Neural cell (in vitro differentiated cells): ENCODE results near the gene MYOCD.

Source experiments
- EP300 ChIP-seq: fragments of 450-650 bp; conservative IDR thresholded peaks from 2 replicates; pipeline ENCODE4 v1.6.1; 2014; ENCODE audit warnings: antibody characterized with exemption, mild to moderate bottlenecking, moderate library complexity; ENCODE audit not compliant: poor library complexity, severe bottlenecking
- EZH2 ChIP-seq: fragments of 200-600, 300-800 bp; shearing (Covaris generic), sonication (generic); IDR thresholded peaks from 2 replicates; pipeline ENCODE4 v1.6.1; 2014; ENCODE audit warnings: antibody characterized with exemption, low read length, borderline replicate concordance, mild to moderate bottlenecking; ENCODE audit not compliant: insufficient read depth, poor library complexity, severe bottlenecking
- MXI1 ChIP-seq: fragments of 450-650 bp; conservative IDR thresholded peaks from 2 replicates; pipeline ENCODE4 v1.6.1; 2014; ENCODE audit warnings: antibody characterized with exemption, mild to moderate bottlenecking; ENCODE audit not compliant: poor library complexity, severe bottlenecking
- POLR2AphosphoS5 ChIP-seq: IDR thresholded peaks from 2 replicates; pipeline ENCODE4 v1.6.1; 2012
- RAD21 ChIP-seq: fragments of 450-650 bp; conservative IDR thresholded peaks from 2 replicates; pipeline ENCODE4 v1.6.1; 2014; ENCODE audit warnings: antibody characterized with exemption, mild to moderate bottlenecking, moderate library complexity
- SMC3 ChIP-seq: fragments of 450-650 bp; conservative IDR thresholded peaks from 2 replicates; pipeline ENCODE4 v1.6.1; 2014; ENCODE audit warnings: antibody characterized with exemption, mild to moderate bottlenecking, moderate library complexity; ENCODE audit not compliant: poor library complexity
- TAF1 ChIP-seq: IDR thresholded peaks from 2 replicates; pipeline ENCODE4 v1.6.1; 2012; ENCODE audit warnings: low read depth
- TF ChIP-seq, protein P1 (sequence below): fragments of 450-650 bp; IDR thresholded peaks from 2 replicates; pipeline ENCODE4 v1.5.1; 2014; ENCODE audit warnings: antibody characterized with exemption, mild to moderate bottlenecking, moderate library complexity; ENCODE audit not compliant: poor library complexity, severe bottlenecking
- TF ChIP-seq, protein P2 (sequence below): IDR thresholded peaks from 2 replicates; pipeline ENCODE4 v1.6.1; 2012; ENCODE audit warnings: borderline replicate concordance

DNA sequence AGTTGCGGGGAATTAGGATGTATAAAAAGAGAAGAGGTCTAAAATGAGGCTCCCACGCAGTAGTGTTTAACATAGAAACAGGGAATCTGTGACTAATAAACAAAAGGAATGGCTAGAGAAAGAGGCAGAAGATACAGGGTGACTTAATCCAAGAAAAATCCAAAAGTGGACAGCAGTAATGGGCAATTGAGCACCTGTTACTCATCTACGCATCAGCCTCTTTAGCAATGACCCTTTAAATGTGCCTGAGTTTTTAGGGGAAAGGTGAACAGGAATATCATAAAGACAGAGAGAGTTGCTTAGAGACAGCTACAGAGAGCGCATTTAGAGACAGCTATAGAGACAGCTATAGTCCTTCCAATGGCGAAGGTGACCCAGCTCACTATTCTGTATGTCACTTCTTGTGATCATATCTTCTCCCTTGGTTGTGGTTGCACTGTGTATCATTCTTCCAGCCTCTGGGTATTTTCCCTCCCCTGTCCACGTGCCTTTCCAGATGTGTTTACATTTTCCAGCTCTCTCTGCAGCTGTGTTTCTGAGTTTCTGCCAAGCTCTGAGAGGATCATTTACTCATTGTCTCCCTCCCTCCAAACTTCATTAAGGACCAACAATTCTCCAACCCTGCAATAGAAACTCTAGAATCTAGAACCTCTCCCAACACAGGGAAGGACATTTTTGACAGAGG is 61.5 kb downstream of the MYOCD start:
- TF ChIP-seq, protein P1, sequence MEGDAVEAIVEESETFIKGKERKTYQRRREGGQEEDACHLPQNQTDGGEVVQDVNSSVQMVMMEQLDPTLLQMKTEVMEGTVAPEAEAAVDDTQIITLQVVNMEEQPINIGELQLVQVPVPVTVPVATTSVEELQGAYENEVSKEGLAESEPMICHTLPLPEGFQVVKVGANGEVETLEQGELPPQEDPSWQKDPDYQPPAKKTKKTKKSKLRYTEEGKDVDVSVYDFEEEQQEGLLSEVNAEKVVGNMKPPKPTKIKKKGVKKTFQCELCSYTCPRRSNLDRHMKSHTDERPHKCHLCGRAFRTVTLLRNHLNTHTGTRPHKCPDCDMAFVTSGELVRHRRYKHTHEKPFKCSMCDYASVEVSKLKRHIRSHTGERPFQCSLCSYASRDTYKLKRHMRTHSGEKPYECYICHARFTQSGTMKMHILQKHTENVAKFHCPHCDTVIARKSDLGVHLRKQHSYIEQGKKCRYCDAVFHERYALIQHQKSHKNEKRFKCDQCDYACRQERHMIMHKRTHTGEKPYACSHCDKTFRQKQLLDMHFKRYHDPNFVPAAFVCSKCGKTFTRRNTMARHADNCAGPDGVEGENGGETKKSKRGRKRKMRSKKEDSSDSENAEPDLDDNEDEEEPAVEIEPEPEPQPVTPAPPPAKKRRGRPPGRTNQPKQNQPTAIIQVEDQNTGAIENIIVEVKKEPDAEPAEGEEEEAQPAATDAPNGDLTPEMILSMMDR = no peak
- no peak for TF ChIP-seq EZH2
- TF ChIP-seq TAF1 = no peak
- TF ChIP-seq EP300 = no peak
- TF ChIP-seq, protein P2, sequence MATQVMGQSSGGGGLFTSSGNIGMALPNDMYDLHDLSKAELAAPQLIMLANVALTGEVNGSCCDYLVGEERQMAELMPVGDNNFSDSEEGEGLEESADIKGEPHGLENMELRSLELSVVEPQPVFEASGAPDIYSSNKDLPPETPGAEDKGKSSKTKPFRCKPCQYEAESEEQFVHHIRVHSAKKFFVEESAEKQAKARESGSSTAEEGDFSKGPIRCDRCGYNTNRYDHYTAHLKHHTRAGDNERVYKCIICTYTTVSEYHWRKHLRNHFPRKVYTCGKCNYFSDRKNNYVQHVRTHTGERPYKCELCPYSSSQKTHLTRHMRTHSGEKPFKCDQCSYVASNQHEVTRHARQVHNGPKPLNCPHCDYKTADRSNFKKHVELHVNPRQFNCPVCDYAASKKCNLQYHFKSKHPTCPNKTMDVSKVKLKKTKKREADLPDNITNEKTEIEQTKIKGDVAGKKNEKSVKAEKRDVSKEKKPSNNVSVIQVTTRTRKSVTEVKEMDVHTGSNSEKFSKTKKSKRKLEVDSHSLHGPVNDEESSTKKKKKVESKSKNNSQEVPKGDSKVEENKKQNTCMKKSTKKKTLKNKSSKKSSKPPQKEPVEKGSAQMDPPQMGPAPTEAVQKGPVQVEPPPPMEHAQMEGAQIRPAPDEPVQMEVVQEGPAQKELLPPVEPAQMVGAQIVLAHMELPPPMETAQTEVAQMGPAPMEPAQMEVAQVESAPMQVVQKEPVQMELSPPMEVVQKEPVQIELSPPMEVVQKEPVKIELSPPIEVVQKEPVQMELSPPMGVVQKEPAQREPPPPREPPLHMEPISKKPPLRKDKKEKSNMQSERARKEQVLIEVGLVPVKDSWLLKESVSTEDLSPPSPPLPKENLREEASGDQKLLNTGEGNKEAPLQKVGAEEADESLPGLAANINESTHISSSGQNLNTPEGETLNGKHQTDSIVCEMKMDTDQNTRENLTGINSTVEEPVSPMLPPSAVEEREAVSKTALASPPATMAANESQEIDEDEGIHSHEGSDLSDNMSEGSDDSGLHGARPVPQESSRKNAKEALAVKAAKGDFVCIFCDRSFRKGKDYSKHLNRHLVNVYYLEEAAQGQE = no peak
- no peak for TF ChIP-seq POLR2AphosphoS5
- TF ChIP-seq RAD21 = no peak
- no peak for TF ChIP-seq SMC3
- no peak for TF ChIP-seq MXI1
